Measurements from ENCODE around the gene PLXNB1.

Gene PLXNB1

DNA sequence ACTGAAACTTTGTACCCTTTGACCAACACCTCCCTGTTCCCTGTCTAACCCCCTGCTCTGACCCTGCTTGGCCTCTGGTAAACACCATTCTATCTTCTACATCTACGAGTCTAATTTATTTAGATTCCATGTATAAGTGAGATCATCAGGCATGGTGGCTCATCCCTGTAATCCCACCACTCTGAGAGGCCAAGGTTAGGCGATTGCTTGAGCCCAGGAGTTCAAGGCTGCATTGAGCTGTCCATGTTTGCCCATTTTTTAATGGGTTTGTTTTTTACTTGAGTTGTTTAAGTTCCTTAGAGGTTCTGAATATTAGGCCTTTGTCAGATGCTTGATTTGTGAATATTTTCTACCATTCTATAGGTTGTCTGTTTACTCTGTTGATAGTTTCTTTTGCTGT lies 40.9 kb downstream of the PLXNB1 start:
- TF ChIP-seq, protein P1, sequence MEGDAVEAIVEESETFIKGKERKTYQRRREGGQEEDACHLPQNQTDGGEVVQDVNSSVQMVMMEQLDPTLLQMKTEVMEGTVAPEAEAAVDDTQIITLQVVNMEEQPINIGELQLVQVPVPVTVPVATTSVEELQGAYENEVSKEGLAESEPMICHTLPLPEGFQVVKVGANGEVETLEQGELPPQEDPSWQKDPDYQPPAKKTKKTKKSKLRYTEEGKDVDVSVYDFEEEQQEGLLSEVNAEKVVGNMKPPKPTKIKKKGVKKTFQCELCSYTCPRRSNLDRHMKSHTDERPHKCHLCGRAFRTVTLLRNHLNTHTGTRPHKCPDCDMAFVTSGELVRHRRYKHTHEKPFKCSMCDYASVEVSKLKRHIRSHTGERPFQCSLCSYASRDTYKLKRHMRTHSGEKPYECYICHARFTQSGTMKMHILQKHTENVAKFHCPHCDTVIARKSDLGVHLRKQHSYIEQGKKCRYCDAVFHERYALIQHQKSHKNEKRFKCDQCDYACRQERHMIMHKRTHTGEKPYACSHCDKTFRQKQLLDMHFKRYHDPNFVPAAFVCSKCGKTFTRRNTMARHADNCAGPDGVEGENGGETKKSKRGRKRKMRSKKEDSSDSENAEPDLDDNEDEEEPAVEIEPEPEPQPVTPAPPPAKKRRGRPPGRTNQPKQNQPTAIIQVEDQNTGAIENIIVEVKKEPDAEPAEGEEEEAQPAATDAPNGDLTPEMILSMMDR (conservative IDR thresholded peaks at IDR 0.05), result no peak
- TF ChIP-seq ZFX (IDR thresholded peaks at IDR 0.05), result no peak
- no peak overlapping the region for H3K27ac ChIP-seq

DNA sequence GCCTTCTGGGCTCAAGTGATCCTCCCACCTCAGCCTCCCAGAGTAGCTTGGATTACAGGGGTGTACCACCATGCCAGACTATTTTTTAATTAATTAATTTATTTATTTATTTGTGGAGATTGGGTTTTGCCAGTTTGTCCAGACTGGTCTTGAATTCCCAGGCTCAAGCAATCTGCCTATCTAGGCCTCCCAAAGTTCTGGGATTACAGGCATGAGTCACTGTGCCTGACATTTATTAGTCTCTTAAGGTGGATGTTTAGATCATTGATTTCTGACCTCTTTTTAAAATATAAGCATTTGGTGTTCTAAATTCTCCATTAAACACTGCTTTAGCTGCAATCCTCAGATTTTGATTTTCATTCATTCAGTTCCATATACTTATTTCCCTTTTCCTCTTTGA lies 42.3 kb downstream of the PLXNB1 start:
- H3K27ac ChIP-seq, result no peak overlapping the region
- no peak for TF ChIP-seq ZFX (IDR thresholded peaks at IDR 0.05)
- TF ChIP-seq, protein P1 (conservative IDR thresholded peaks at IDR 0.05), result no peak

DNA sequence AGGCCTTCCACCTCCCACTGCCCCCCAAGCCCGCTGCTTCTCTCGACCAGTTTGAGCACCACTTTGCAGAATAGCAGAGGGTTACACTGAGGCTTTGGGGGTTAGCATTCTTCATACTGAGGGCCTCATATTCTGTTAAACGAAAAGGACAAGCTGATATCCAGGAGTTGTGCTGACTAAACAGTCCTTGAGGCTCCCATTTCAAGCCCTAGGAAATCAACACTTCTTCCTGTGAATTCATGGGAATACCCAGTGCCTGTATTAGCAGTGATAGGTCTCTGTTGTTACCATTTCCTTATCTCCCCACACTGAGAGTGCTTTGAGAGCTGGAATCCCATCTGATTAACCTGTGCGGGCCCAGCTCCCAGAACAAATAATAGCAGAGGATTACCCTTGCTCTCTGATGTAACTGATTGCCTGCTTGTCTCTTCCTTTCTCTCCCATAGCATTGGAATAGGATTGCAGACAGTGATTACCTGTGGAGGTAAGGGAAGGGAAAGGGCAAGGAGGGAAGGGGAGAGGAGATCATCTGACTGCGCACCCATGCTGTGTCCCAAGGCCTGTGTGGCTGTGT lies 56.9 kb downstream of the PLXNB1 start:
- no peak overlapping the region for H3K27ac ChIP-seq
- TF ChIP-seq, protein P1 (conservative IDR thresholded peaks at IDR 0.05), result no peak
- TF ChIP-seq ZFX (IDR thresholded peaks at IDR 0.05), result no peak

DNA sequence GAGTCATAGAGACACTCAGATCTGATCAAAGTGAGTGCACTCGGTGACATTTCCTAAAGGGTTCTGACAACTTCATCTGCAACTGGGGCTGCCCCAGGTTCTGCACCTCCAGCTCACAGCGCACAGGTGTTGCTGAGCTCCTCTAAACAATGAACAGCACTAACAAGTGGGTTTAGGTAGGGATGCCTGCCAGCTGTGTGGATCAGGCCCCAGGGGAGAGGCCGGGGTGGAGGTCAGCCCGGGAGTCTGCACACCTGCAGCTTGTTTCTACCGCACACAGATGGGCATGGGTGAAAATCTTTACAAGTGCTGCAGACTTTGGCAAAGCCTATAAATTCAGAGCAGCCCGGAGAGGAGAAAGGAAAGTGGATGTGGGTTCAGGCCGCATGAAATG lies 57.5 kb downstream of the PLXNB1 start:
- TF ChIP-seq, protein P1 (conservative IDR thresholded peaks at IDR 0.05), result no peak
- TF ChIP-seq ZFX (IDR thresholded peaks at IDR 0.05), result no peak
- no peak overlapping the region for H3K27ac ChIP-seq

DNA sequence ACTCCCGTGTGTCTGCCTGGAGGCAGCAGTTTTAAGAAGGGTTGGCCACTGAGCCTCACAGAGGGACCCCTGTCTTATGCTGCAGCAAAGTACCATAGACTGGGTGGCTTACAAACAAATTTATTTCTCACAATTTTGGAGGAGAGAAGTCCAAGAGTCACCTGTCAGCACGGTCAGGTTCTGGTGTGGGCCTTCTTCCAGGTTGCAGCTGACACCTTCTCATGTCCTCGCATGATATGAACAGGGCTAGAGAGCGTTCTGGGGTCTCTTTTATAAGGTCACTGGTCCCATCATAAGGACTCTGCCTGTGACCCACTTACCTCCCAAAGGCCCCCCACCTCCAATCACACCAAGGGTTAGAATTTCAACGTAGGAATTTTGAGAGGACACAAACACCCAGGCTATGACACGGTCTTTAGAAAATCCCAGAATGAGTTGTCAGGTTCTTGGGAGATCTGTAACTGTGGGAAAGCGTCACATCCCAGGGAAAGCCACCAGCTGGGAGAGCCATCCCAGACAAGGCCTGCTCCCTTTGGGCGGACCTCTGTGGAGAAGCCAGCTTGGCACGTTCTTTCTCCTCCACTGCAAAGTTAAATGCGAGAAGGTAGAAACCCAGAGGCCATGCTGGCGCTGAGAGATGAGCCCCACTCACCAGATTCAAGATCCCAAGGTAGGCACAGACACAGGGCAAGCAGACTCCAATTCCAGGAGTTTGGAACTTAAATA lies 58.1 kb downstream of the PLXNB1 start, which contains the start of gene FBXW12:
TSS of gene FBXW12 (plus strand) at position 569 of the 726 bp plus-strand sequence. CDS start 549 bp downstream, outside the sequence.
- no peak within 1 kb of the TSS for H3K27ac ChIP-seq
- TF ChIP-seq ZFX (IDR thresholded peaks at IDR 0.05), result no peak
- TF ChIP-seq, protein P1 (conservative IDR thresholded peaks at IDR 0.05), result no peak

DNA sequence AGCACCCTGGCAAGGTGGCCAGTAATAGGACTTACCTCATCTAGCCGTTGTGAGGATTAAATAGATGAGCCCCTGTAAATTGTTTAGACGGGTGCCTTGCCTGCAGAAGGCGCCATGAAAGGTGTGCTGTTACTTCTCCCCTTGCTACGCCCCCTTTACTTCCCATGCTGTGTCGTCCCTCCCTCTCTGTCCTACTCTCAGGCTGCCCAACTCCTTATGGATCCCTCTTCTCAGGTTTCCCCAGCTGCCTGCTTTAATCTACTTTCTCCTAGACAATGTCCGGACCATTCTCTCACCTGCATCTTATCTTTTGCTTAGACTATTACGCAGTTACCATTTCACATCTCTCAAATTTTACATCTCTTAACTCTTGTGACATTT lies 59.6 kb downstream of the PLXNB1 start:
- no peak overlapping the region for H3K27ac ChIP-seq
- TF ChIP-seq ZFX (IDR thresholded peaks at IDR 0.05), result no peak
- TF ChIP-seq, protein P1 (conservative IDR thresholded peaks at IDR 0.05), result no peak

DNA sequence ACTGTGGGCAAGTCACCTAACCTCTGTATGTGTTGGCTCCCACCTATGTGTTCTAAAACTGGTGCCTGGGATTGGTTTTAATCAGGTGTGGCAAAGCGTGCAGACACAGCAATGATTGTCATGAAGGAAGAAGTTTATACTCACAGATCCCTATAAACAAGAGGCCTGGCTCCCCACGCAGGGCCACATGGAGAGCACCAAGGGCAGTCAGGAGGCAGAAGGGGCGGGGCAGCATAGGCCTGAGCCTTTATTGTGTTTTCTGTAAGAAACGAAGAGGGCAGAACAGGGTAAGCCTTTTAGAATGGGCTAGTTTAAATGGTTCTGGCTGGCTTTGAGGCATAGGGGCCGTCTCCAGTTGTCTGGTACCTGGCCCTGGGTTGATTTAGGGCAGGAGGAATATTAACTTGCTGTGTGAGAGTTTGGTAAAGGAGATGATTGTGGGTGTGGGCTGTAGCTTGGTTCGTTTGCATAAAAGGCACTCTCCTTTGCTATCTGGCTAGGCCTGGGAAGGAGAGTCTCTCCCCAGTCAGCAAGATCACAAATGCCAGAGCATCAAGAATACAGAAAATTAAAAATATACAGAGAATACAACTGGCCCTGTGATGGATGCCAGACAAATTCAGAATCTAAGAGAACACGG lies 60.1 kb downstream of the PLXNB1 start:
- no peak for TF ChIP-seq ZFX (IDR thresholded peaks at IDR 0.05)
- TF ChIP-seq, protein P1 (conservative IDR thresholded peaks at IDR 0.05), result no peak
- H3K27ac ChIP-seq, result no peak overlapping the region

All from C4-2B (cell line).